ENCODE results near the gene VGLL2.
A peak's percentile ranks its signal among the peaks of the same experiment; 100 is the strongest.

VGLL2 gene

GRCh38 chr6:117265410-117266256, at the start of gene VGLL2:
TSS of gene VGLL2 (plus strand) at chr6:117265558. CDS start at chr6:117265764, 206 bp downstream.
- peak; percentile 8 to 83 (median 81) for DNase-seq

- no peak for DNase-seq
Measured at GRCh38 chr6:117222861-117223260, 42.5 kb upstream of the VGLL2 start.

GRCh38 chr6:117226778-117227177, 38.6 kb upstream of the VGLL2 start:
- no peak for DNase-seq

GRCh38 chr6:117227245-117227962, 38.0 kb upstream of the VGLL2 start:
- no peak for DNase-seq

GRCh38 chr6:117228202-117228601, 37.2 kb upstream of the VGLL2 start:
- DNase-seq, result no peak

- DNase-seq, result no peak
Measured at GRCh38 chr6:117229870-117230269, 35.5 kb upstream of the VGLL2 start.

GRCh38 chr6:117231466-117231865, 33.9 kb upstream of the VGLL2 start:
- no peak for DNase-seq

GRCh38 chr6:117232196-117232595, 33.2 kb upstream of the VGLL2 start:
- DNase-seq, result no peak

- DNase-seq, result no peak
Measured at GRCh38 chr6:117233145-117233544, 32.2 kb upstream of the VGLL2 start.

GRCh38 chr6:117237561-117237960, 27.8 kb upstream of the VGLL2 start:
- DNase-seq, result no peak

- peak in 1 of 3 experiments; percentile 70 for DNase-seq
Measured at GRCh38 chr6:117244571-117244970, 20.8 kb upstream of the VGLL2 start.

- DNase-seq, result peak in 2 of 3 experiments; percentile 59 to 75
Measured at GRCh38 chr6:117244979-117245378, 20.4 kb upstream of the VGLL2 start.

GRCh38 chr6:117253785-117254184, 11.6 kb upstream of the VGLL2 start:
- DNase-seq, result no peak

GRCh38 chr6:117262799-117263198, 2.6 kb upstream of the VGLL2 start:
- DNase-seq, result no peak

- no peak for DNase-seq
Measured at GRCh38 chr6:117263353-117263927, 1.9 kb upstream of the VGLL2 start.

- no peak for DNase-seq
Measured at GRCh38 chr6:117264369-117264691, 1.0 kb upstream of the VGLL2 start.

- DNase-seq, result peak in 2 of 3 experiments; percentile 44 to 69
Measured at GRCh38 chr6:117264692-117265409, 507 bp upstream of the VGLL2 start.

- DNase-seq, result peak in 1 of 3 experiments; percentile 47
Measured at GRCh38 chr6:117266257-117267053, 1.1 kb downstream of the VGLL2 start.

GRCh38 chr6:117267054-117267347, 1.6 kb downstream of the VGLL2 start:
- no peak for DNase-seq

GRCh38 chr6:117267766-117268534, 2.6 kb downstream of the VGLL2 start:
- no peak for DNase-seq

GRCh38 chr6:117268924-117269323, 3.6 kb downstream of the VGLL2 start:
- no peak for DNase-seq

- DNase-seq, result no peak
Measured at GRCh38 chr6:117269638-117270054, 4.3 kb downstream of the VGLL2 start.
